Hypothalamus (tissue), 51 donors: ENCODE data around the gene STOM.
"Not testable (repeated sequence)": the region's sequence is repeated elsewhere in the genome, so short reads cannot be mapped to it uniquely, and the experiment has no call there.

ENCODE experiments used
- DNase-seq, 51 donors: peaks; one replicate each; lab custom pipeline; 2025; lab: John Stamatoyannopoulos, UW

Gene STOM

DNA sequence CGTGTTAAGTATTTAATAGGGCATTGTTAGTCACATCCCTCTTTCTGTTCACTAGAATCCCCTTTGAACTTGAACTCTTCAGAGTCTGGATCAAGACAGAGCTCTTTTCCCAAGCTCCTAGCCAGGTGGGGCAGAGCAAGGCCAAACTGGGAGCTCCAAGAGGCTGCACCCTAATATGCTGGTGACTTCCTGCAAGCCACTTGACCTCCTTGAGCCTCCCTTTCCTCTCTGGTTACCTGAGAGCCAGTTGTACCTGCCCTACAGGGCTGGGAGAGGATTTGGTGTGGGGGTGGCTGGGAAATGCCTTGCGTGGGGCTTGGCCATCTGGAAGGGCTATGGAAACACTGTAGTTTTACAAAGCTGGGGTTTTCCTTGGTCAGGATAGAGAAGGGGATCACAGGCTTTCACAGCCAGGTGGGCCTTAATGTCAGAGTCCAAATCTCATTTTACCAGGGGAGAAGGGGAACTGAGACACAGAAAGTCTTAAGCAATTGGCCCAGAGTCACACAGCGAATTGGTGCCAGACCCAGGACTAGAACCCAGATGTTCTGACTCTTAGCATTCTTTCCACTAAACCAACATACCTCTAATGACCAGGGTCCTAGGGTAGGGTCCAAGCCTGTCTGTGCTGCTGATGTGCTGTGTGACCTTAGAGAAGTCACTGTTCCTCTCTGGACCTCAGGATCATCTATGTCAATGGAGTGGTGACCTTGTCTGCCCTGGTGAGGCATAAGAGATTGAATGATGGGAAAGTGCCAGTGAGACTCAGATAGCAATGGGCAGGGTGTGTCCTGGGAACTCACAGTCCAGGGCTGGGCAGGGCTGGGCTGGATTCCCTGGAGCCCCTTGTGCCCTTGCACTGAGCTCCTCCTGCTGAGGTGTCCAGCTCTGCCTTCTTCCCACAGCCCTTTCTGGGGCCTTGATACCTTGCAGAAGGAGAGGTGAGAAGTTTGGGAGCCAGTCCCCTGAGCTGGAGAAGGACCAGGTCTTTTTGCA is 66.3 kb downstream of the STOM start:
- no peak for DNase-seq

DNA sequence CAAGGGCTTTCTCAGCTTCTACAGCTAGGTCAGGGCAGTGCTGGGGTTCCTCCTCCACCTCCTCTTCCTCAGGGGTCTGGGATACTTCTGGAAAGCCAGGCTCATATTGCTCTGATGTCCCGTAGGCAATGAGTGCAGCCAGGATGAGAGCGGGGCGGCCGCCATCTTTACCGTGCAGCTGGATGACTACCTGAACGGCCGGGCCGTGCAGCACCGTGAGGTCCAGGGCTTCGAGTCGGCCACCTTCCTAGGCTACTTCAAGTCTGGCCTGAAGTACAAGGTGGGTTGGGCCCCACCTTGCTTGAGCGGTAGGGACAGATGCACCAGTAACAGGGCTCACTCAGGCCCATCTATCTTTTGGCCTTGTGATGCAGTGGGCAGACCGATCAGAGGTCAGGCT is 67.3 kb downstream of the STOM start:
- DNase-seq: no peak

DNA sequence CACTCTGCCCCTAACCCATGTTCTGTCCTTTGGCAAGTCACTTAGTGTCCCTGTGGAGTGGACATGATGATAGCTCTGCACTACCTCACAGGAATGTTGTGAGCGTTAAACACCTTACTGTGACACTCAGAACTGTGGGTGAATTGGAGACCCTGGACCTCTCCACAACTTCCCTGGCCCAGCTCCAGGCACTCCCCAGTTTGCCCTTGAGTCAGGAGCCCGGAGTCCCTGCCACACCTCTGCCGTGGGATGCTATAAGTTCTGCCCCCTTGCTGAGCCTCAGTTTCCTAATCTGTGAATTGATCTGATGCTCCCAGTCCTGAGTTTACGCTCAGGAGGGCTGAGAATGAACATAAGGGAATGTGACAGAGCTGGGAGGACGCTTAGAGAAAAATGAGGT is 67.7 kb downstream of the STOM start:
- DNase-seq: no peak

DNA sequence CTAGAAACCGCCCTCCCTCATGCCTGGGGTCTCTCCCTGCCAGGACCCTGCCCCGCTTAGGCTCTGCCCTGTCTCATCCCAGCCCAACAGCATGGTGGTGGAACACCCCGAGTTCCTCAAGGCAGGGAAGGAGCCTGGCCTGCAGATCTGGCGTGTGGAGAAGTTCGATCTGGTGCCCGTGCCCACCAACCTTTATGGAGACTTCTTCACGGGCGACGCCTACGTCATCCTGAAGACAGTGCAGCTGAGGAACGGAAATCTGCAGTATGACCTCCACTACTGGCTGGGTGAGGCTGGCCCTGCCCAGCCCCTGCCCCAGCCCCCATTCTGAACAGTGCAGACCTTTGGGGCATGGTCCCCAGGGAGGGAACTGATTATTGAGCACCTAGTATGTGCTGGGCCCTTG is 68.2 kb downstream of the STOM start:
- DNase-seq: no peak

DNA sequence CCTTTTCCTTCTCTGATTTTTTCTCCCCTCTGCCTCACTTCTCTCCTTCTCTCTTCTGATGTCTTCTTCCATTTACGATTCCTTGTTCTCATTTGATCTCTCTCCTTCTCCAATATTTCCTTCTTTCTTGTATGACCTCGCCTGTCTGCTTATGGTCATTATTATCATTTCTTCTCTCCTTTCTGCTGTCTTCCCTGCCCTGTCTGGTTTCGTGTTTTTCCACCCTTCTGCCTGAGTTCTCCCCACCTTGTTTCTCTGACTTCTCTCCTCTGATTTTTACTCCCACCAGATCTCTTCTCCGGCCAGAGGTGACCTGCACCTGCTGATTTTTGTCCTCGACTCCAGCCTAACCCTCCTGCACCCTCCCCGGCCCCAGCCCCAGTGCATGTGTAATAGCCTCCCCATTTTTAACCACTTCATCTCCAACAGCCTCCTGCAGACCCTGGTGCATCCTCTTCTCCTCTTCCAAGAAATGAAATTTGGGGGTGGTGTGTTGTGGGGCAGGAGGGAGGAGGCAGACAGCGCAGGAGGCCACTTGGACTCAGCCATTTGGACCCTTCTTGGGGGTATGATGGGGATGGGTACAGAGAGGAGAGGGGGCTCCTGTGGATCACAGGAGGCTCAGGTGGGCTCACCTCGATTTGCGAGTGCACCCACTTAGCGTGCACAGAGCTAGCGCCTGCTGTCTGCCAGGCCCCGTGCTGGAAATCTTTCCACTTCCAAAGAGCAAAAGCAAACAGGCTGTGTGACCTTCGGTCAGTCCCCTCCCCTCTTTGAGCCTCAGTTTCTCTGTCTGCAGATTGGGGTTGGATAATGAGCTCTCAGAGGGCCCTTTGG is 69.5 kb downstream of the STOM start:
- DNase-seq: no peak

DNA sequence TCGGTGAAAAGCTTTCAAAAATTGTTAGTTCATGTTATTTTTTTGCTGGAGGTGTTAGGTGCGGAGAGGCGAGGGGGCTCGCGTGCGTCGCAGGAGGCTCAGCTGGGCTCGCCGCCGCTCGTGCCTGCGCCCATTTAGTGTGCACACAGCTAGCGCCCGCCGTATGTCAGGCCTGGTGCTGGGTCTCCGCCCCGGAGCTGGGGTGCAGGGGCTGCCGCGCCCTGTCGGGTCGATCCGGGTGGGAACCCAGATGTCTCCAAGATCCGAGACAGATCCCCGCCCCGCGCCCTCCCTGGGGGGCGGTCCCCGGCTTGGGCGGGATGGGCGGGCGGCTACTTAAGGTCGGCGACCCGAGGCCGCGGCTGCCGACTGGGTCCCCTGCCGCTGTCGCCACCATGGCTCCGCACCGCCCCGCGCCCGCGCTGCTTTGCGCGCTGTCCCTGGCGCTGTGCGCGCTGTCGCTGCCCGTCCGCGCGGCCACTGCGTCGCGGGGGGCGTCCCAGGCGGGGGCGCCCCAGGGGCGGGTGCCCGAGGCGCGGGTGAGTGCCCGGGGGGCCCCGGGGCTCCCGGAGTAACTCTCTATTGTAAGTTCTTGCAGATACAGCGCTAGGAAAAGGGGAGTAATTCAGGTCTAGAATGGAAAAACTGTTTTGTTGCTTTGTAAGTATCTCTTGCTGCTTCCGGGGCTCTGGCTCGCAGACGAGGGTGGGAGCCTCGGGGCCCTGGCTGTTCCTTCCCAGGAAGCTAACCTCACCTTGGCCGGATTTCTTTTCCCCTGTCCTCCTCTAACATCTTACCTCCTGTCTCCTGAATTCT is 70.4 kb downstream of the STOM start:
- peak in 24 of 51 donors; percentile 27 to 80 (median 46) for DNase-seq

DNA sequence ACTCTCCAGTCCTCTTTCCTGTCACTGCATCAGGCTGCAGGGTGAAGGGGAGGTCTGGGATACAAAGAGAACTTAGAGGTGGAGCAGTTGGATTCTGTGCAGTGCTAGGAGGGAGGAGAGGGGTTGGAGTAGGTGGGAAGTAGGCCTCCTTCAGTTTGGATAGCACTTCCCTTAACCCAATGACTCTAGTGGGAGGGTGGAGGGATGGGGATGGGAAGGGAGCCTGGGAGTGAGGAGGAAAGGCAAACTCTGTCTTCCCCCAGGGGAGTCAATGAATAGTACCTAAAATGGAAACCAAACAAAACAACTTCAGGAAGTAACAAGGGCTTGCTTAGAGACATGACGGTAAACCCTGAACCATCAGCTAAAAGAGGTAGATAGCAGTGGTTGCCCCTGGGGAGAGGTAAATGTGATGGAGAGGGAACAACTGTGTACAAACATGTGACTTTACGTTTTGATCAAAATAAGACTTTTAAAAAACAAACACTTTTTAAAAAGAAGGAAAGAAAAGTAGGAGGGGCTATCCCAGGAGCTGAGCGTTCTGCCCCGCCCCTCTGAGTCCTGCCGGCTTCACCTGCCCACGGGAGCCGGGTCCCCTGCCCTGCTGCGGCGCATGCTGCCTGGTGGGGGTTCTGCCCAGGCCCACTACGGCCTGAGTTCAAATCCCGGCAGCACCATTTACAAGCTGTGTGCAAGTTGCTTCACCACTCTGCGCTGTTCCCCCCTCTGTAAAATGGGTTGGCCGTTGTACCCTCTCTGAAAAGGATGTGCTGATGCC is 71.2 kb downstream of the STOM start:
- DNase-seq: peak in 1 of 51 donors; percentile 34

DNA sequence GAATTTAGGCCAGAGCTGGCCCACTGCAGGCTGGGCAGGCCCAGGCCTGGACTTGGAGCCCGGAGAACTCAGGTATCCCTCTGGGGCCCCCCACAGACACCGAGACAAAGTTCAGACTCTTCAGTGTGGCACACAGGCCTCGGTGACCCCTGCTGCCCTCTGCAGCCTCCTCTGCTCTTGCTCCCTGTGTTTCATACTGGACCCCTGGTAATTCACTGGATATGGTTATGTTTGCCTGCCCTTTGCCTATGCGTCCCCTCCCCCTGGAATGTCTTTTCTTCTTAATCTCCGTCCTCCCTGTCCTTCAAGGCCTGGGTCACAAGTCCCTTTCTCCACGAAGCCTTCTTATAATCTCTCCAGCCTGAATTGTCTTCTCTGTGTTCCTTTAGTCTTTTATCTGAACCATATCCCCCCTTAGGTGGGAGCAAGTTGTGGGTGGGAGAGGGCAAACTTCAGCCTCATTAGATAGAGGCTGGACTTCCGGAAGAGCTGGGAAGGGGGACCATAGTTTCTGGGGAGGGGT is 72.0 kb downstream of the STOM start:
- DNase-seq: no peak

DNA sequence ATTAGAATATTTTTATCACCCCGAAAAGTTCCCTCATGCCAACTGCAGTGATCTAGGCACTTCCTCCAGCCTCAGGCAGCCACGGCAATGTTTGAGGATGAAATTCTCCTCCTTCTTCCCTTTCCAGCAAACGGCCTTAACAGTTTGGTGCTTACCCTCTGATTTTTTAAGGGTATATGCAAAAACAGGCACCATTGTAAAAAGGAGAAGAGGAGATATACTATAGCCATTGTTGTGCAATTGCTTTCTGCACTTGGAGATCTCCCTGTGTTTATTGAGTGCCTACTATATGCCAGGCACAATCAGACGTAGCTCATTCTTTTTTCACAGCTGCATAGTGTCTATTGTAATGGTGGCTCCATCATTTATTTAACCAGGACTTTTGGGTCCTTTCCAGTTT is 72.7 kb downstream of the STOM start:
- DNase-seq: no peak

DNA sequence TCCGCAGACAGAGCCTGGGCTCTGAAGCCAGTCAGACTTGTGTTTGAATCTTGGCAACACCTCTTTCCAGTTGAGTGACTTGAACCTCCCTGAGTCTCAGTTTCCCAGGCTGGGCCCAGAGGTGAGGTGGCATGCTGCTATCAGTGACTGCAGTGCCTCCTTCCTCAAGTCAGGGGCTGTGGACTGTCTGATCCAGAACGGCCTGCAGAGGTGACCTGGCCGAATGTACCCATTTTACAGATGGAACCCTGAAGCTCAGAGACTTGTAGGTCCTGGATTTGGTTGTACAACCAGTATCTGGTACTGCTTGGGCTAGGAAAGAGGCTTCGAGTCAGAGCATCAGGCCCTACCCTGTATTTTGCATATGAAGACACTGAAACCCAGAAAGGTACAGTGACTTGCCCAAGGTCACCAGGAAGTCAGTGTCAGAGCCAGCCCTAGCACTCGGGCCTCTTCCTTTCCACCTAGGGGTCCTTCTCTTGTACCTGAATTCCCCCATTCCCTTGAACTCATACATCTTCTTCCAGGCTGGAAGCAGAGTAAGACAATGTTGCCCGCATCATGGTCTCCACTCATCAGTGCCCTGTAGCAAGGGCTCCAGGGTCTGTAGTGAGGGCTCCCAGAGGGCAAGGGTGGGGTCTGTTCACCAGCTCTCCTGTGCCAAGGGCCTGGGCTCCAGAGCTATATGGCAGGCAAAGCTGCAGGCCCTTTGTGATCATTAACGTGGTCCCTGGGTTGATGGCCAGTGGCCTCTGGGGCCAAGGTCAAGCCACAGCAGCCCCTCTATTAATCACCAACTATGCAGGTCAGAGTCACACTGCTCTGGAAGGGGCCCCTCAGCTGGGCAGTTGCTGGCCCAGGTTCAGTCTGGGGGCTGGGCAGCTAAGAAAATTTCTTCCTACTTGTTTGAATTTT is 73.6 kb downstream of the STOM start:
- no peak for DNase-seq

DNA sequence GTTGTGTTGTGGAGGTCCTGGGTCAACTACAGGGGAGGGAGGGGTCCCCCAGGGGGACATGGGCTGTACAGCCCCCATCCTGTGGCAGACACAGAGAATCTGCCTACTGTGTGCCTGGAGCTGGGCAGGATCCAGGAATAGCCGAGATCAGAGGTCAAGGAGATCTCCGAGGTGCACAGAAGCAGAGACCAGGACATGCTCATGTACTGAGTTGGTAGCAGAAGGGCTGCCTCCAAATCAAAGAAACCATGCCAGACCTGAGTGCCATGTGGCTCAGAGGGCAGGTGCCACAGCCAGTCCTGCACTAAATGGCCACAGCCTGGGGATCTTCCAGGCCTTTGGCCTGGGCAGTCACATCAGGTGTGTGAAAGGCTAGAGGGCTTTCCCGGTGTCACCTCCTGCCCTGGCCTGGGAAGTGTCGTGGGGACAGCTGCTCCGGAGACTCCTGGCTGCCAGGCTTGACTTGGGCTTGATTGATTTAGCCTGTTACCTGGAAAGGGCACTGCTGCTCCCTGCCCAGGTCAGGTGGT is 74.3 kb downstream of the STOM start:
- DNase-seq: peak in 1 of 51 donors; percentile 43

DNA sequence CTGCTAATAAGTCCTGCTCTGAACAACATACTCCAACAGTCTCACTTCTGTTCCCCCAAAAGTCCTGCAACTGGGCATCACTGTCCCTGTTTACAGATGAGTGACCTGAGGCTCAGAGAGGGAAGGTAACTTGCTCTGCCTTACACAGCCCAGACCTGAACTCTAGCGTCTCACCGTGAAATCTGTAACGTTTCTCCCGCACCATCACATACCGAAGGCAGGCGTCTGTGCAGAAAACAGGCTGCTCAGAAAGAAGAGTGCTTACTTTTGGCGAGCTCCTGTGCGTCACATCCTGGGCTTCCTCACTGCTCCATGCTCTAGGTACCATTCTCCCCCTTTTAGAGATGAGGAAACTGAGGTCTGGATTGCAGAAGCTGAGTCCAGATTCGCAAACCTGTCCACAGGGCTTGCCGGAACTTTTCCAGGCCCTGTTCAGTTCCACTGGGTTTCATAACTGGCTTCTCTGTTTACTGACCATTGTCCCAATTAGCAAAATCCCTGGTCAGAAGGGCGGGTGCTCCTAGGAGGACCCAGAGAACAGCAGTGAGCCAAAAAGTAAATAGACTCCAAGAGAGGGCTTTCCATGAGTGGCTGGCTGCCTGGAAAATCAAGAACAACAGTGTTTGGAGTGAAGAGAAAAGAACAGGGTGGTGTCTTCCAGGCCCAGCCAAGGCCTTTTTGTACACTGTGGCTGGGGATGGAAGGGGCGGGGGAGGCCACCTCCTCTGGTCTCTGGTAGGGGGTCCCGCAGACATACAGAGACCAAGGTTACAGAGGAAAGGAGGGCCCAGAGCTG is 75.0 kb downstream of the STOM start:
- DNase-seq: peak in 21 of 51 donors; percentile 30 to 70 (median 58)

DNA sequence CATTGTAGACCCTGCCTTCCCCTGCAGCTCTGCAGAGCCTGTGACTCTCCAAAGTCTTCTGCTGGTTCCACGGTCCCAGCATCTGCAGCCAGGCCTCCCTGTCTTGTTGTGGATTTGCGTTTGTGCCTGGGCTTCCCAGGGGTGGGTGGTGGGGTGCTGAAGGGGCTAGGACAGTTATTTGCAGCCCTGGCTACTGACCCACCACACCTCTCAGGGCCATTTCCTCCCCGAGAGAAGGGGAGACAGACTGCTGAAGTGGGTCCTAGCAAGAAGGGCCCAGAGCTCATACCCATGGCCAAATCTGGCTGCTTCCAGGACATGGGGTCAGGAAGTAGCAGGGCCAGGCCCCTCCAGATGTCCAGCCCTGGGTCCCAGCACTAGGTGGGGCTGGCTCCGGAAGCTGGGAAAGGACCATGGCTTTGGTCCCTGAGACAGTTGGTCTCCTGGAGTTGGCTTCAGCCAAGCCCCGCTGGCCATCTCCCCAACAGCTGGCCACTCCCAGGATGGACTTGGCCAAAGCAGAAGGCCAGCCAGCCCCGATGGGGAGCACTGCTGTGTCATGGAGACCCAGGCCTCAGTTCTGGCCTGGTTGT is 75.8 kb downstream of the STOM start:
- DNase-seq: peak in 1 of 51 donors; percentile 23

DNA sequence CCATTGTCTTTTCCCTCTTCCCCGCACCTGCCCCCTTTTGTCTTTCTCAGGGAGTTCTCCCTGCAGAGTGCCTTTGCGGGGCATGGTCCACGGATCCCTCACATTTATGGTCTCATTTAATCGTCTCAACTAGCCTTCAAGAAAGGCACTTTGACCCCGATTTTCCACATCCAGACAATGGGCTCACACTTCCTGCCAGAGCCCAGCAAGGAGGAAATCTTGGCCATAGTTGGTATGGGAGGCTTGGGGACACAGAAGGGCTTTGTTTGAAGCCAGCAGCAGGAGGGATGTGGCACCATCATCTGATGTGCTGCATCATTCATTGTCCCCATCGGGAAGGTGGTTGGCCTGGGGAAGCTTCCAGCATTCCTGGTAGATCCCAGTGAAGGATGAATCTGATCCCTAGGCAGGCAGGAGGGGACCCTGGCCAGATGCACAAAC is 77.2 kb downstream of the STOM start:
- peak in 30 of 51 donors; percentile 18 to 82 (median 54) for DNase-seq

DNA sequence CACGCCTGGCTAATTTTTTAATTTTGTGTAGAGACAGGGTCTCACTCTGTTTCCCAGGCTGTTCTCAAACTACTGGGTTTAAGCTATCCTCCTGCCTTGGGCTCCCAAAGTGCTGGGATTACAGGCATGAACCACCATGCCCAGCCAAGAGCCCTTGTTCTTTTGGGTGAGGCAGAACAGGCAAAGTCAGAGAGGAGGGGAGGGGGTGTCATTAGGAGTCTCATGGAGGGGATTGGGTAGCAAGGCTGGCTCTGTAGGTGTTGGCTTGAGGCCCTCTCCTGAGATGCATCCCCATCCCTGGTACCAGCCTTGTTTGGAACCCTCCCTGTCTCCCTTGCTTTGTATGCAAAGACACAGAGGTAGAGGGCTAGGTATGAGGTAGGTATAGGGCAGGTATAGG is 78.0 kb downstream of the STOM start:
- DNase-seq: no peak

DNA sequence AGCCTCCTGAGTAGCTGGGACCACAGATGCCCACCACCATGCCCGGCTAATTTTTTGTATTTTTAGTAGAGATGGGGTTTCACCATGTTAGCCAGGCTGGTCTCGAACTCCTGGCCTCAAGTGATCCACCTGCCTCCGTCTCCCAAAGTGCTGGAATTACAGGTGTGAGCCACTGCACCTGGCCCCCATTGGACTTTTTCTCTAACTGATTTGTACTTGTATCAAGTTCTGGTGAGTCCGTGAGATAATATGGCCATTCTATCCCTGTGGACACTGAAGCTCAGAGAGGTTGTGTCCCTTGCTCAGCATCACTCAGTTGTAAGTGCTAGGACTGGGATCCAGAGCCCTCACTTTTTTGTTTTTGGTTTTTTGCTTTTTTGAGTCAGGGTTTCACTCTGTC is 78.5 kb downstream of the STOM start:
- not testable (repeated sequence) for DNase-seq
